ENCODE results near the gene SAMD8.
"Not testable (repeated sequence)": the region's sequence is repeated elsewhere in the genome, so short reads cannot be mapped to it uniquely, and the experiment has no call there.

The SAMD8 gene

DNA sequence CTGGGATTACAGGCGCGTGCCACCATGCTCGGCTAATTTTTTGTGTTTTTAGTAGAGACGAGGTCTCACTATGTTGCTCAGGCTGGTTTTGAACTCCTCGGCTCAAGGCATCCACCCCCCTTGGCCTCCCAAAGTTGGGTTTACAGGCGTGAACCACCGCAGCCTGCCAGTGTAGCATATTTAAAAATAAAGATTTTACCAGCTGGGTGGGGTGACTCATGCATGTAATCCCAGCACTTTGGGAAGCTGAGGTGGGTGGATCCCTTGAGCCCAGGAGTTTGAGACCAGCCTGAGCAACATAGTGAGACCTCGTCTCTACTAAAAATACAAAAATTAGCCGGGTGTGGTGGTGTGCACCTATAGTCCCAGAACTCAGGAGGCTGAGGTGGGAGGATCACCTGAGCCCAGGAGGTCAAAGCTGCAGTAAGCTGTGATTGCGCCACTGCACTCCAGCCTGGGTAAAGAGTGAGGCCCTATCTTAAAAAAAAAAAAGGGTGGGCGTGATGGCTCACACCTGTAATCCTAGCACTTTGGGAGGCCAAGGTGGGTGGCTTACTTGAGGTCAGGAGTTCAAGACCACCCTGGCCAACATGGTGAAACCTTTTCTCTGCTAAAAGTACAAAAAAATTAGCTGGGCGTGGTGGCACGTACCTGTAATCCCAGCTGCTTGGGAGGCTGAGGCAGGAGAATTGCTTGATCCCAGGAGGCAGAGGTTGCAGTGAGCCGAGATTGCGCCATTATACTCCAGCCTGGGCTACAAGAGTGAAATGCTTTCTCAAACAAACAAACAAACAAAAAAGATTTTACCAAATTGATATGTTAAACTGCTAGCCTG lies 5.7 kb downstream of the SAMD8 start:
- not testable (repeated sequence) for H3K4me3 ChIP-seq (ENCODE audit: low read length); H3K9me3 ChIP-seq (ENCODE audit: control insufficient read depth, low read length); H3K9ac ChIP-seq (ENCODE audit: low read length); H3K27me3 ChIP-seq (ENCODE audit: control insufficient read depth, insufficient read depth, low read length); H3K36me3 ChIP-seq (ENCODE audit: control insufficient read depth, insufficient read depth, low read length)
- peaks cover 12% of the 10 kb centered on the region for H3K4me1 ChIP-seq (ENCODE audit: control insufficient read depth, insufficient read depth, low read length)

DNA sequence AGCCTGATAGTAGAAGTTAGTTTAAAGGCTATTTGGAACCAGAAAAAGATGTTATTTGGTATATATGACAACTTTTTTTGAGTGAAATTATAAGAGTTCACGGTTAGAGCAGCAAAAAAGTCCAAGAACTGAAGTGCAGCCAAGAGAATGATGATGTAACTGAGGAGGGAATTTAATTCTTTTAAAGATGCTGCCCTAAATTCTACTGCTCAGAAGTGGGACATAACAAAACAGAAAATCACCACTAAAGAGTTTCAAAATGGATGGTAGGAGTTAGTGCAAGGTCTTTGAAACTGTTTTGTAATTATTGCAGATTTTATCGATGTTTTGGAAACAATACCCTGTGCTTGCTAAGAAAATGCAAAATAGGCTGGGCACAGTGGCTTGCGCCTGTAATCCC lies 6.5 kb downstream of the SAMD8 start:
- Histone ChIP-seq H3K27me3 (ENCODE audit: control insufficient read depth, insufficient read depth, low read length) (no peaks in the 10 kb centered on the region), H3K4me3 (ENCODE audit: low read length) (no peak overlapping the region), H3K36me3 (ENCODE audit: control insufficient read depth, insufficient read depth, low read length) (no peaks in the 10 kb centered on the region), H3K4me1 (ENCODE audit: control insufficient read depth, insufficient read depth, low read length) (peaks cover 12% of the 10 kb centered on the region), H3K9me3 (ENCODE audit: control insufficient read depth, low read length) (no peaks in the 10 kb centered on the region), H3K9ac (ENCODE audit: low read length) (no peak overlapping the region)

DNA sequence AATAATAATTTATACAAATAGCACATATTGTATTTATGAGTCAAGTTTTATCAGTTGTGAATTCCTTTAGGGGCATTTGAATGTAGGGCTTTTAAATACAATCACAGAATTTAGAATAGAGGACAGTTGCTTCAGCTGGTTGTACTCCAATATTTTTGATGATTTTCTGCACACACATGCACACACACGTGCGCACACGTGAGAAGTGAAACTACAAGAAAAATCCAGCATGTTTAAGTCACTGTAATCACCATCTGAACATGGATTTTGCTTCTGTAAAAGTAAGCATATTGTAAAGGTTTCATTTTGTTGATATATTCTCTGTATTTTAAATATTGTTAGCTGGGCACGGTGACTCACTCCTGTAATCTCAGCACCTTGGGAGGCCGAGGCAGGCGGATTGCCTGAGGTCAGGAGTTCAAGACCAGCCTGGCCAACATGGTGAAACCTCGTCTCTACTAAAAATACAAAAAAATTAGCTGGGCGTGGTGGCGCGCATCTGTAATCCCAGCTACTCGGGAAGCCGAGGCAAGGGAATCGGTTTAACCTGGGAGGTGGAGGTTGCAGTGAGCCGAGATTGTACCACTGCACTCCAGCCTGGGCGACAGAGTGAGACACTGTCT lies 8.1 kb downstream of the SAMD8 start:
- not testable (repeated sequence) for H3K9me3 ChIP-seq (ENCODE audit: control insufficient read depth, low read length); H3K27me3 ChIP-seq (ENCODE audit: control insufficient read depth, insufficient read depth, low read length); H3K4me3 ChIP-seq (ENCODE audit: low read length); H3K36me3 ChIP-seq (ENCODE audit: control insufficient read depth, insufficient read depth, low read length); H3K9ac ChIP-seq (ENCODE audit: low read length)
- H3K4me1 ChIP-seq (ENCODE audit: control insufficient read depth, insufficient read depth, low read length) = peaks cover 12% of the 10 kb centered on the region

DNA sequence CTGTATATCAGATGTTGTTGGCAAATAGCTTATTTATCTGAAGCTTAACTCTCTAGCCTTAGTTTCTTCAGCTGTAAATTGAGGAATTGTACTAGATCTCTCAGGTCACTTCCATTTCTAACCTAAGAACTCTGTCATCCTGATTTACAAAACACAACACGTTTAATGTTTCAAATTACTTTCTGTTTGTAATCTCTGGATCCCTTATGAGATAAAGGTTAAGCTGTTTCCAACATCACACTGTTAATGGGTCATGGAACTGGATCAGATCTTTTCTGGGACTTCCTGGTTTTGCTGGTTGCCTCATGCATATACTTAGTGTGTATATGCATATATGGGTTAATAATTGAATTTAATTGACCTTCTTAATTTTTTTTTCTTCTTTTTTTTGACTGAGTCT lies 9.9 kb downstream of the SAMD8 start:
- H3K4me3 ChIP-seq (ENCODE audit: low read length) = no peak overlapping the region
- no peak overlapping the region for H3K9ac ChIP-seq (ENCODE audit: low read length)
- no peaks in the 10 kb centered on the region for H3K9me3 ChIP-seq (ENCODE audit: control insufficient read depth, low read length)
- H3K36me3 ChIP-seq (ENCODE audit: control insufficient read depth, insufficient read depth, low read length) = no peaks in the 10 kb centered on the region
- no peaks in the 10 kb centered on the region for H3K27me3 ChIP-seq (ENCODE audit: control insufficient read depth, insufficient read depth, low read length)
- H3K4me1 ChIP-seq (ENCODE audit: control insufficient read depth, insufficient read depth, low read length) = peaks cover 8% of the 10 kb centered on the region

DNA sequence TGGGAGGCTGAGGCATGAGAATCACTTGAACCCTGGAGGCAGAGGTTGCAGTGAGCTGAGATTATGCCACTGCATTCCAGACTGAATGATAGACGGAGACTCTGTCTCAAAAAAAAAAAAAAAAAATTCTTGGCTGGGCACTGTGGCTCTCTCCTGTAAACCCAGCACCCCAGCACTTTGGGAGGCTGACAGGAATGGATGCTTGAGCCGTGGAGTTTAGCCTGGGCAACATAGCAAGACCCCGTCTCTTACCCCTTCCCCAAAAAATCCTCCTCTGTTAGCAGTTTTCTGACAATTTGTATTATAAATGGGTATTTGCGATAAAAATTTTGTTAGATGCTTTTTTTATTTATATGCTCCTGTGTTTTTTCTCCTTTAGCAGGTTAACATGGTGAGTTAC lies 11.0 kb downstream of the SAMD8 start:
- no peak overlapping the region for H3K4me3 ChIP-seq (ENCODE audit: low read length)
- H3K9ac ChIP-seq (ENCODE audit: low read length) = no peak overlapping the region
- peaks cover 8% of the 10 kb centered on the region for H3K4me1 ChIP-seq (ENCODE audit: control insufficient read depth, insufficient read depth, low read length)
- H3K36me3 ChIP-seq (ENCODE audit: control insufficient read depth, insufficient read depth, low read length) = no peaks in the 10 kb centered on the region
- no peaks in the 10 kb centered on the region for H3K9me3 ChIP-seq (ENCODE audit: control insufficient read depth, low read length)
- no peaks in the 10 kb centered on the region for H3K27me3 ChIP-seq (ENCODE audit: control insufficient read depth, insufficient read depth, low read length)

DNA sequence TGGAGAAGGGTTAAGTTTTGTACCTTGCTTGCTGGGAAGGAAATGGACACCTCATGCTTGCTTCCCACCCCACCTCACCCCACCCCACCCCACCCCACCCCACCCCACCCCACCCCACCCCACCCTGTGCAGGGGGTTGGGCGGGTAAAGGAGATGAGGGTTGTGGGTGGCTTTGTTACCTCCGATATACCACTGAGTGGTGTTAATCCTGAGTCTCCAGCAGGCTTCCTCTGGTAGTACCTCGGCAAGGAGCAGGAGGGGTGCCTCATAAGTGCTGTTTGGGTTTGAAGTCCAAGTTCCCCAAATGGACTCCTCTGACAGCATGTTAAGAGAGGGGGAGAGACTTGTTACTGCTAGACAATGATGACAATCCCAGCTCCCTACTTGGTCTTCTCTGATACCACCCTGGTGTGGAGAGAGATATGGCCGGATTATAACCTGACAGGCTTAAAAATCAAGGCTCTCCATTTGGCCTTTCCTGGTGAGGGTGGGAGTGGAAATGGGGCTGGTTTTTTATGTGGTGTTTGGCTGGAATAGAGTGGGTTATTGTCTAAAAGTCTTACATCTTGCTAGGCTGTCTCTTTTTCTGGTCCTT lies 11.7 kb downstream of the SAMD8 start:
- H3K36me3 ChIP-seq (ENCODE audit: control insufficient read depth, insufficient read depth, low read length) = no peaks in the 10 kb centered on the region
- H3K9me3 ChIP-seq (ENCODE audit: control insufficient read depth, low read length) = no peaks in the 10 kb centered on the region
- H3K4me1 ChIP-seq (ENCODE audit: control insufficient read depth, insufficient read depth, low read length) = peaks cover 8% of the 10 kb centered on the region
- H3K4me3 ChIP-seq (ENCODE audit: low read length) = no peak overlapping the region
- H3K9ac ChIP-seq (ENCODE audit: low read length) = no peak overlapping the region
- H3K27me3 ChIP-seq (ENCODE audit: control insufficient read depth, insufficient read depth, low read length) = no peaks in the 10 kb centered on the region

DNA sequence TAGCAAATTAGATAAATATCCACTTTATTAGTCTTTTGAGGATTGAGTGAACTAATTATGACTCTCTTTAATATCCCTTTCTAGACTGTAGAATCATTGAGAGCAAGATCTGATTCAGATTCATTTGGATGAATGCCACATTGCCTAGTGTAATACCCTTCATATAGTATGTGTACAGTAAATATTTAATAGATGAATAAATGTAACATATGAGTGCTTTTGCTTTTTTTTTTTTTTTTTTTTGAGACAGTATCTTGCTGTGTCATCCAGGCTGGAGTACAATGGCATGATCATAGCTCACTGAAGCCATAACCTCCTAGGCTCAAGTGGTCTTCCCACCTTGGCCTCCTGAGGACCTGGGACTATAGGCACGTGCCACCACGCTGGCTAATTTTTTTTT lies 14.8 kb downstream of the SAMD8 start:
- Histone ChIP-seq H3K27me3 (ENCODE audit: control insufficient read depth, insufficient read depth, low read length) (no peaks in the 10 kb centered on the region), H3K9ac (ENCODE audit: low read length) (no peak overlapping the region), H3K4me1 (ENCODE audit: control insufficient read depth, insufficient read depth, low read length) (peaks cover 3% of the 10 kb centered on the region), H3K36me3 (ENCODE audit: control insufficient read depth, insufficient read depth, low read length) (no peaks in the 10 kb centered on the region), H3K4me3 (ENCODE audit: low read length) (no peak overlapping the region), H3K9me3 (ENCODE audit: control insufficient read depth, low read length) (no peaks in the 10 kb centered on the region)

DNA sequence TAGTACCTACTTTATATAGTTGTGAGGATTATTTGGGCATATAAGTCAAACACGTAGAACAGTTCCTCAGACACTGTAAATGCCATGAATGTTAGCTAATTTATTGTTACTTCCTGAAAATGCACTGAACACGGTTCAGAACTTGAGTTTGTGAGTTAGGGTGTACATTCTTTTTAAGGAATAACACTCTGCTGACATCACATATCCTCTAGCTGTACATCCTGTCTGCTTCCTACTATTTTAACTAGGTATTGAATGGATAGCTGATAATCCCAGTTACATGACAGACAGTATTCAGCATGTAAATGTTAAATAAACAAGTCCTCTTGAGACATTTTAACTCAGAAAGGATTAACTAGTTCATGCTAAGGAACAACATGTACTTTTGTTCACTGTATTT lies 16.0 kb downstream of the SAMD8 start:
- Histone ChIP-seq H3K4me1 (ENCODE audit: control insufficient read depth, insufficient read depth, low read length) (no peaks in the 10 kb centered on the region), H3K36me3 (ENCODE audit: control insufficient read depth, insufficient read depth, low read length) (no peaks in the 10 kb centered on the region), H3K27me3 (ENCODE audit: control insufficient read depth, insufficient read depth, low read length) (no peaks in the 10 kb centered on the region), H3K9ac (ENCODE audit: low read length) (no peak overlapping the region), H3K4me3 (ENCODE audit: low read length) (no peak overlapping the region), H3K9me3 (ENCODE audit: control insufficient read depth, low read length) (no peaks in the 10 kb centered on the region)

DNA sequence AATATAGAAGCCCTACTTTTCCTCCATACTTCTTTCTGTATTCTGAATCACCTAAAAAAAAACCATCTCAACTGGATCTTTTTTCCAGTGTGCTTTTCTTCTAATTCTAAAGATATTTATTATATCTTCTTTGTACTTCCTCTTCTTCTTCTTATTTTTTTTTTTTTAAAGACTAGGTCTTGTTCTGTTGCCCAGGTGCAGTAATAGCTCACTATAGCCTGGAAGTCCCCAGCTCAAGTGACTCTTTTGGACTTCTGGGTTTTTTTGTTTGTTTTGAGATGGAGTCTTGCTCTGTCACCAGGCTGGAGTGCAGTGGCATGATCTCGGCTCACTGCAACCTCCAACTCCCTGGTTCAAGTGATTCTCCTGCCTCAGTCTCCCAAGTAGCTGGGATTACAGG lies 17.5 kb downstream of the SAMD8 start:
- H3K9me3 ChIP-seq (ENCODE audit: control insufficient read depth, low read length); H3K4me1 ChIP-seq (ENCODE audit: control insufficient read depth, insufficient read depth, low read length); H3K4me3 ChIP-seq (ENCODE audit: low read length); H3K9ac ChIP-seq (ENCODE audit: low read length); H3K36me3 ChIP-seq (ENCODE audit: control insufficient read depth, insufficient read depth, low read length); H3K27me3 ChIP-seq (ENCODE audit: control insufficient read depth, insufficient read depth, low read length): not testable (repeated sequence)

DNA sequence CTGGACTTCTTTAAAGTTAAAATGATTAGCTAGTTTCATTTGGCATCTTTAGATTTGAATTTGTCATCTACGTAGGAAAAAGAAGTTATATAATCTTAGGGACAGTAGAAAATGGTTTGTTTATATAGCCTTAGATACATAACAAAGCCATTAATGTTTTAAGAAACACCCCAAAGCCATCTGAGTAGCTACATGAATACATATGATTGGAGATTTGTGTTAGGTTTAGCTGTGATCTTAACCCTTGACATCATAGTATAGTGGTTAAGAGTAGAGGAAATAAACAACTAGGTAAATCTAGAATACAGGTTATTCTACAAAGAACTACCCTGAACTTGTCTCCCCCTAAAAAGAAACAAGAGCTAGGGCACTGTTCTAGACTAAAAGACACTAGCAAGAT lies 18.1 kb downstream of the SAMD8 start:
- no peaks in the 10 kb centered on the region for H3K4me1 ChIP-seq (ENCODE audit: control insufficient read depth, insufficient read depth, low read length)
- no peak overlapping the region for H3K9ac ChIP-seq (ENCODE audit: low read length)
- H3K27me3 ChIP-seq (ENCODE audit: control insufficient read depth, insufficient read depth, low read length) = no peaks in the 10 kb centered on the region
- no peak overlapping the region for H3K4me3 ChIP-seq (ENCODE audit: low read length)
- H3K9me3 ChIP-seq (ENCODE audit: control insufficient read depth, low read length) = no peaks in the 10 kb centered on the region
- no peaks in the 10 kb centered on the region for H3K36me3 ChIP-seq (ENCODE audit: control insufficient read depth, insufficient read depth, low read length)

DNA sequence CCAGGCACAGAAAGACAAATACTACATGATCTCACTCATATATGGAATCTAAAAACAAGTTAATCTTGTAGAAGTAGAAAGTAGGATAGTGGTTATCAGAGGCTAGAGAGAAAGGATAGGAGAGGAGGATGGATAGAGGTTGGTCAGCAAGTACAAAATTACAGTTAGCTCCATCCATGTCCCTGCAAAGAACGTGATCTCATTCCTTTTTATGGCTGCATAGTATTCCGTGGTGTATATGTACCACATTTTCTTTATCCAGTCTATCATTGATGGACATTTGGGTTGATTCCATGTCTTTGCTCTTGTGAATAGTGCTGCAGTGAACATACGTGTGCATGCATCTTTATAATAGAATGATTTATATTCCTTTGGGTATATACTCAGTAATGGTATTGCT lies 22.2 kb downstream of the SAMD8 start:
- not testable (repeated sequence) for H3K36me3 ChIP-seq (ENCODE audit: control insufficient read depth, insufficient read depth, low read length); H3K9ac ChIP-seq (ENCODE audit: low read length); H3K4me3 ChIP-seq (ENCODE audit: low read length); H3K27me3 ChIP-seq (ENCODE audit: control insufficient read depth, insufficient read depth, low read length); H3K9me3 ChIP-seq (ENCODE audit: control insufficient read depth, low read length)
- H3K4me1 ChIP-seq (ENCODE audit: control insufficient read depth, insufficient read depth, low read length) = peaks cover 12% of the 10 kb centered on the region

DNA sequence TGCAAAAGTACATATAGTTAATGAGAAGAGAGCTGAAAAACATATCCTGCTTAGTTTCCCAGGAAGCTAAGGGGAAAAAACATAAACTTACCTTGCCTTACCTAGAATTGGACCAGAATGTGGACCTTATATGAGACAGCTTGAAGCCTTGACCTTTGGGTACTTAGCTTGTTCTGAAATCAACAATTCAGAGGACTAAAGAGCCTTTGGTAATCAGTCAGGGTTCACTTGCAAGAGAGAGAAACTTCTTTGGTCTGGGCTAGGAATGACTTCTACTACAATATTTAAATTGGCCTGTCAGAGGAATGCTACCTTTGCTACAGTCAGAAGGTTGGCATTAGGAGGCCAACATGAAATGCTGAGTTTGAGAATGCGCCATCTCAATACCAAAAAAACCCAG lies 24.9 kb downstream of the SAMD8 start:
- H3K4me1 ChIP-seq (ENCODE audit: control insufficient read depth, insufficient read depth, low read length) = peaks cover 16% of the 10 kb centered on the region
- H3K9ac ChIP-seq (ENCODE audit: low read length) = no peak overlapping the region
- no peaks in the 10 kb centered on the region for H3K36me3 ChIP-seq (ENCODE audit: control insufficient read depth, insufficient read depth, low read length)
- H3K9me3 ChIP-seq (ENCODE audit: control insufficient read depth, low read length) = no peaks in the 10 kb centered on the region
- H3K27me3 ChIP-seq (ENCODE audit: control insufficient read depth, insufficient read depth, low read length) = no peaks in the 10 kb centered on the region
- H3K4me3 ChIP-seq (ENCODE audit: low read length) = no peak overlapping the region
